Kidney epithelial cell (primary cell): ENCODE data around the gene KCNJ4. TPM values are rescaled to one million over a fixed set of nuclear protein-coding genes. Genes with fewer than 3 reads are reported as not detected.

Experiments used
- DNase-seq: peaks from one replicate; pipeline ENCODE4 v3.0.0-alpha.2; 2010; ENCODE audit warnings: low read depth
- H3K27me3 ChIP-seq: 2 replicates; pipeline ENCODE4 v1.6.0; 2011; ENCODE audit warnings: low read length; ENCODE audit not compliant: control insufficient read depth, insufficient read depth
- H3K36me3 ChIP-seq: 2 replicates; pipeline ENCODE4 v1.5.1; 2011; ENCODE audit warnings: low read length; ENCODE audit not compliant: control insufficient read depth, insufficient read depth
- H3K4me3 ChIP-seq: 2 replicates; pipeline ENCODE4 v1.5.1; 2011; ENCODE audit warnings: low read depth, mild to moderate bottlenecking, control low read depth, low read length
- total RNA-seq: library from RNA; depleted of rRNA; stranded (reverse); fragments of >200 nt; gene quantifications from 2 replicates; pipeline ENCODE4 v1.2.3, GENCODE V29; 2015
- TF ChIP-seq, protein P1 (sequence below): IDR thresholded peaks from 2 replicates; pipeline ENCODE4 v1.5.1; 2011; ENCODE audit warnings: mild to moderate bottlenecking, moderate library complexity, low read length, control low read depth, inconsistent platforms; ENCODE audit not compliant: insufficient read depth, poor library complexity, severe bottlenecking

The KCNJ4 gene
- total RNA-seq, 1 donor from 2014 or later = not detected

DNA sequence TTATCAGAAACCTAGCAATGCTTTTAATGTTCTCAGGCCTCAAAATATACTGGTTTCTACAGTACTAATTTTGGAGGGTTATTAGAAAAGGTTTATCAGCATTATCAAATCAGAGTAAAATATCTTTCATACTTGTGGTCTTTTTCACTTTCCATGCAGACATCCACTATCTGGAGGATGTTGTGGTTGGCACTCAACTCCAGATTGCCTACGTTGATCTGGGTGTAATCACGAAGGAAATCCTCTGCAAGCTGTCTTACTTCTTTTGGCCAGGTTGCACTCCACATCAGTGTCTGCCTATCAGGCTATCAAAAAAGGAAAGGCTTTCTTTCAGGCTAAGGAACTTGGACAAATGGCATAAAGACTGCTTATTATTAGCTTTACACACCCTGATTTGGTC, 39.5 kb upstream of the KCNJ4 start:
- H3K36me3 ChIP-seq = peaks cover 3% of the 10 kb centered on the region
- no peak for DNase-seq
- H3K4me3 ChIP-seq = no peak overlapping the region
- H3K27me3 ChIP-seq = no peaks in the 10 kb centered on the region
- TF ChIP-seq, protein P1, sequence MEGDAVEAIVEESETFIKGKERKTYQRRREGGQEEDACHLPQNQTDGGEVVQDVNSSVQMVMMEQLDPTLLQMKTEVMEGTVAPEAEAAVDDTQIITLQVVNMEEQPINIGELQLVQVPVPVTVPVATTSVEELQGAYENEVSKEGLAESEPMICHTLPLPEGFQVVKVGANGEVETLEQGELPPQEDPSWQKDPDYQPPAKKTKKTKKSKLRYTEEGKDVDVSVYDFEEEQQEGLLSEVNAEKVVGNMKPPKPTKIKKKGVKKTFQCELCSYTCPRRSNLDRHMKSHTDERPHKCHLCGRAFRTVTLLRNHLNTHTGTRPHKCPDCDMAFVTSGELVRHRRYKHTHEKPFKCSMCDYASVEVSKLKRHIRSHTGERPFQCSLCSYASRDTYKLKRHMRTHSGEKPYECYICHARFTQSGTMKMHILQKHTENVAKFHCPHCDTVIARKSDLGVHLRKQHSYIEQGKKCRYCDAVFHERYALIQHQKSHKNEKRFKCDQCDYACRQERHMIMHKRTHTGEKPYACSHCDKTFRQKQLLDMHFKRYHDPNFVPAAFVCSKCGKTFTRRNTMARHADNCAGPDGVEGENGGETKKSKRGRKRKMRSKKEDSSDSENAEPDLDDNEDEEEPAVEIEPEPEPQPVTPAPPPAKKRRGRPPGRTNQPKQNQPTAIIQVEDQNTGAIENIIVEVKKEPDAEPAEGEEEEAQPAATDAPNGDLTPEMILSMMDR = no peak

DNA sequence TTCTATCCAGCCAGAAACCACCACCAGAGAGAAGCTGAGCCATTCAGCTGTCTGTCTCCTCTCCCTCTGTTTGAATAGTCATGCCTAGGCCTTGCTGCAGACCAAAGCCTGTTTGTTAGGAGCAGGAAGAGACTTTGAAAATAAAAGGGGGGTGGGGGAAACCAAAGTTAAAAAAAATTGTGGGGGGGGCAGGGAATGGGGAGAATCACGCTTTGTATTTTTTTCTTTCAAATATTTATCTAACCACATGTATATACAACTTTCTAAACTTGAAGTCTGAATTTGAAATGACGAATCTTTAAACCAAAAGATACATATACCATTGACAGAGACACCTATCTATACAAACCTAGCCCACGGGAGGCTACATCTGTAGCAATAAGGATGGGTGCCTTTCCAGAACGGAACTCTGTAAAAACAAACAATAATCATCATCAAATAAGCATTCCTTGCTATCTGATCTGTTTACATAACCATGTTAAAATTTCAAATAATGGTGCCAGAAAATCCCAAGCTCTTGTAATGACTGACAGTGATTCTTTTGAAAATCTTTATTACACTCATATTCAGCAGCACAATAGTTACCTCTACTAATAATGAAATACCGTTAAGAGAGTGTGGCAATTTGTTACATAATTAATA, 36.8 kb upstream of the KCNJ4 start:
- no peaks in the 10 kb centered on the region for H3K27me3 ChIP-seq
- TF ChIP-seq, protein P1 = no peak
- no peak for DNase-seq

DNA sequence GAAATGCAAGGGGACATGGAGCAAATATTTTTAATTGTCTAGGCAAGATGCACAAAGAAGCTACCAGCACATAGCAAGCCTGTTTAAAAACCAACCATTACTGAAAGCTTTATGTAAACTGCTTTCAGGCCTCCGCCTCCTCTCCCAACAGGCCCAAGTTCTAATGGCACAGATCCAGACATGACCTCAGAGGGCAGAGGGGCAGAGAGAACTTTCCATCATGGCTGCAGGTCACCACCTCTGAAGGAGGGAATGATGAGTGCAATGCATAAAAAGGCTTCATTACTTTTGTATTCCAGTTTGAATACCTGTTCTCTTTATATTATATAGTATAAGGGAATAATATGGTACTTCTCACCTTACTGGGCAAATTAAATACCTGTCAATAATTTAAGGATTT, 35.9 kb upstream of the KCNJ4 start:
- Histone ChIP-seq H3K27me3 (no peaks in the 10 kb centered on the region), H3K4me3 (no peak overlapping the region), H3K36me3 (peaks cover 4% of the 10 kb centered on the region)
- DNase-seq = no peak
- TF ChIP-seq, protein P1 = no peak

More for the DNA sequence above, 36.8 kb upstream of the KCNJ4 start:
- Histone ChIP-seq H3K4me3 (no peak overlapping the region), H3K36me3 (peaks cover 3% of the 10 kb centered on the region)

DNA sequence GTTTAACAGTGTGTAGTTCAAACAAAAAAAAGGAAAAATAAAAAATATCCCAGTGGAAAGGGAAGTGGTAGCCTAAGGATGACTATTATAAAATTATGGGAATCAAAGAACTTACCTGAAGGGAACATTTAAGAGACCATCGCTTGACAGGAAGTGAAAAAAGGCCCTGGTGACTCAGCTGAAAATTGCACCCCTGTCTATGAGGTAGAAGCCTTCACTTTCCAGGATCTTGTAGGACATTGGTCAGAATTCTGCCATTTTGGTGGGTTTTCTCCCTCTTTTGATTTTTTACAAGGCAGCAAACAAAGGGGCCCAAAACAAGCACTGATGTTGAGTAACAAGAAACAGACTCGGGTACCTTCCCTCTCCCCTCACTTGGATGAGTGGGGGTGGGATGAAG, 35.5 kb upstream of the KCNJ4 start:
- no peak for DNase-seq

DNA sequence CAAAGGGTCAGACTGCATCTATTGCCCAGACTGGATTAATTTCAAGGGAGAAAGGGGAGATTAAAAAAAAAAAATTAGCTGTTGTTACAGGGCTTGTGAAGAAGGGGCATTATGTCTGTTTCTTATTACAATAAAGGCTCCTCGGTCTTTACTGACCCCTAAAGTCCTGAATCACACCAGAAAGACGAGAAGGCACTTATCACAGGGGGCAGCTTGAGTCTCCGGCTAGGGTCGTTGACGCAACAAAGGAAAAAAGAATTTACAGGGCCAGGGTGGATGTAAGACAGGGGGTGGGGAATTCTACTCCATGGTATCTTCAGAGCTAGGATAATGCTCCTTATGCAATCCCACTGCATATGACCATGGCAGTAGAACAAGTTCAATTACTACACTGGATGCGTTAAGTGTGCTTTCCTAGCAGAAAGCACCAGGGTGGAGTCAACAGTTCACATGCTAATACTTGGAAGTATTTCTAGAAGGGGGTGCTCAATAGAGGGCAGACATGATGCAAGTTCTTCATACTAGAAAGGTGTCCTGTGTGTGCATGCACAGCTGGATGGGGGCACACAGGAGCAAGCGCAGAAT, 34.7 kb upstream of the KCNJ4 start:
- TF ChIP-seq, protein P1 = no peak

More for the DNA sequence above, 35.5 kb upstream of the KCNJ4 start:
- TF ChIP-seq, protein P1 = no peak
- H3K36me3 ChIP-seq = peaks cover 4% of the 10 kb centered on the region
- H3K27me3 ChIP-seq = no peaks in the 10 kb centered on the region
- no peak overlapping the region for H3K4me3 ChIP-seq

DNA sequence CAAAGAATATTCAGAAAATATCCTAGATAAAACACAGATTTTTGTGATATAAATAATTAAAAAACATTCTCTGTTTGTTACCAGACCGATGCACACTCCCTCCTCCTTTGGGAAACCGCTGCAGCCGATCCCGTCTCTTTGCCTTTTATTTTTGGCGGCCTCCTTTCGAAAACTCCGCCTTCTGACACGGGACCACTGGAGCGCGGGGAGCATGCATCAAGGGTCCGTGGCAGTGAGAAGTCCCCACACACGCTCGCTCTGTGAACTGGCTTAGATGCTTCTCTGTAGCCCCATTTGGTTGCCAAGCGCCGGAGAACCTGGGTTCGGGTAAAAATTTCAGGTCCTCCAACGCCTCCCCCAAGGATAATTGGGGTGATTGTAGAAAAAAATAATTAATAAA, 34.1 kb upstream of the KCNJ4 start:
- Histone ChIP-seq H3K36me3 (peaks cover 4% of the 10 kb centered on the region), H3K4me3 (no peak overlapping the region), H3K27me3 (no peaks in the 10 kb centered on the region)
- DNase-seq = no peak
- TF ChIP-seq, protein P1 = no peak

More for the DNA sequence above, 34.7 kb upstream of the KCNJ4 start:
- Histone ChIP-seq H3K4me3 (no peak overlapping the region), H3K27me3 (no peaks in the 10 kb centered on the region), H3K36me3 (peaks cover 4% of the 10 kb centered on the region)
- DNase-seq = no peak
